Activated T-cell treated with anti-CD3 and anti-CD28 coated beads for 4 hours (primary cell): ENCODE results near the gene PTPRR.

Source experiments
- DNase-seq: peaks from one replicate; pipeline ENCODE4 v3.0.0-alpha.2; 2020

PTPRR gene

DNA sequence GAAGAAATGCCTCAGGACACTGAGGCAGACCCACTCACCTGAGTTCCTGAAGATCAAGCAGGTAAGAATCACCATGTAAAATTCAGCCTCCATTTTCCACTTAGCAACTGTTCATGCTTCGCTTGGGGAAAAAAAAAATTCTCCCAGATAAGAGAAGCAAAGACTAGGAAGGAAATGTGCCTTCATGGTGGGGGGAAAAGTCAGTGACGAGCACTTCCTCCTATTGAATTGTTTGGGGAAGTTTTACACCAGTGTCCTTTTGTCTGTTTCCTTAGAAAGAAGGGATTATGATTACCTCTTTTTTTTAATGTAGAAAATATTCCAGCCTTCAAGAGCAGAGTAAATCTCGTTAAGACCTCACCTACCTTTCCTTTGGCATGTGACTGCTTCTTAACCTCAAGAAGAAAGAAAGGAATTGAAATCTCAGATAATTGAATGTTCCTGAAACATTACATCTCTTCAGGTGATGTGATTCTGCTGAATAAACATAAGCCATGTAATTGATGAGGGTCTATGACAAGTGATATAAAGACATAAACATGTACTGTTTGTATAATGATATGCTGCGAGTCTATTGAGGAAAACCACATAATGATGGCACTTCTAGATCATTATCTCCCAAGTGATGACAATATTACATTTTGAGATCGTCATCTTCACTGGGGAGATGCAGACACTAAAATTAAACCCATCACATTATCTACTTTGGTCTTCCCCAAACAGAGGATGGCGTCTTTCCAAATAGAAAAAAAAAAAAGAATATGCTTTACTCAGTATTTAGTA lies 283.0 kb downstream of the PTPRR start, which contains the start of gene PTPRB:
Gene PTPRB, minus strand, starts transcription at position 127 of the 783 bp plus-strand sequence. Its CDS starts 34 bp downstream, at position 93.
- no peak for DNase-seq

- DNase-seq: no peak
Observed at GRCh38 chr12:70635755-70636154, 284.8 kb downstream of the PTPRR start.

DNA sequence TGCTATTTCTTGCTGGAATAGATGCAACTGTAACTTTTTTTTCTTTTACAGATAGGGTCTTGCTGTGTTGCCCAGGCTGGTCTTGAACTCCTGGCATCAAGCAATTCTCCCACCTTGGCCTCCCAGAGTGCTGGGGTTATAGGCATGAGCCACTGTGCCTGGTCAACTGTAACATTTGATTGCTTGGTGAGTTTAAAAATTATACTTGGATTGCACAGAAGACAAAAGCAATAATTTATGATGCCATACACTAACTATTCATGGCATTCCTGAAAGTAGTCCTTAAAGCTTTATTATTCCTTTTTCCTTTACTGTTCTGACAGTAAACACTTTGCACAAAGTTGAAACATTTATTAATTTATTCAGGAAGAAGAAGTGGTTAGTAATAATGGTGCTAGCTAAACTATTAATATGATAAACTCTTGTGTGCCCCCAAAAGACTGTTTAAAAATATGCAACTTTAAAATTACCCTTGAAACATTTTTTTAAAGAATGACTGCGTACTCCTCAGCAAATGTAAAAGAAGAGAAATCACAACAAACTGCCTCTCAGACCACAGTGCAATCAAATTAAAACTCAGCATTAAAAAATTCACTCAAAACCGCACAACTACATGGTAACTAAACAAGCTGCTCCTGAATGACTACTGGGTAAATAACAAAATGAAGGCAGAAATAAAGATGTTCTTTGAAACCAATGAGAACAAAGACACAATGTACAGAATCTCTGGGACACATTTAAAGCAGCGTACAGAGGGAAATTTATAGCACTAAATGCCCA lies 291.6 kb downstream of the PTPRR start:
- DNase-seq: no peak

DNA sequence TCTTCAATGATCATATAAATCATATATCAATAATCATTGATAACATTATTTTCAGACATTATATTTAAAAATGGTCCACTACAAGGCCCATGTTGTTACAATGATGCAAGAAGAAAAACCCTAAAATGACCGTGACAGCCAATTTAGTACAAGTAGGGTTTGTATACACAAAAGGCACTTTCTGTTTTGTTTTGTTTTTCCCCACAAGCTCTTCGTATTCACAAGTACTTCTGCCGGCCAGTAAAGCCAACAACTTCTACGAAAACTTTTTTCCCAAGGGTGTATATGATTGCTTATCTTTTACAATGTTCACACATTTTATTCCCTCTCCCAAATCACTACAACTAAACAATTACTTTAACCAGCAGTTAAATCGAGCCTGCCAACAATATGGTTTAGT lies 292.9 kb downstream of the PTPRR start:
- no peak for DNase-seq

GRCh38 chr12:70626180-70626579 lies 294.4 kb downstream of the PTPRR start:
- DNase-seq: no peak

GRCh38 chr12:70619471-70620152 lies 300.9 kb downstream of the PTPRR start:
- DNase-seq: no peak

DNA sequence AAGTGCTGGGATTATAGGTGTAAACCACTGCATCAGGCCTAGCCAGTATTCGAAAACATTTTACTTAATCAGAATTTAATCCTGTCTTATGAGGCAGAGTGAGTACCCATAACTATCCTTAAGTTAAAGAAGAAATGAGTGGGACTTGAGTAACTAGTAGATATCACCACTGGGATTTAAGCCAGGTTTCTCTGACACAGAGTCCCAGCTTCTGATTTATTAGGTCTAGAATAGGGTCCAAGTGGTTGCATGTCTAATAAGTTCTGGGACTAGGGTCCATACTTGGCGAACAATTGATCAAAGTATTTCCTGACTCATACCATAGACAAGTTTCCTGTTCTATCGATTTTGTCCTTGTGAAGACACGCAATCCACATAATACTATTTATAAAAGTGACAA lies 302.2 kb downstream of the PTPRR start:
- DNase-seq: no peak

DNA sequence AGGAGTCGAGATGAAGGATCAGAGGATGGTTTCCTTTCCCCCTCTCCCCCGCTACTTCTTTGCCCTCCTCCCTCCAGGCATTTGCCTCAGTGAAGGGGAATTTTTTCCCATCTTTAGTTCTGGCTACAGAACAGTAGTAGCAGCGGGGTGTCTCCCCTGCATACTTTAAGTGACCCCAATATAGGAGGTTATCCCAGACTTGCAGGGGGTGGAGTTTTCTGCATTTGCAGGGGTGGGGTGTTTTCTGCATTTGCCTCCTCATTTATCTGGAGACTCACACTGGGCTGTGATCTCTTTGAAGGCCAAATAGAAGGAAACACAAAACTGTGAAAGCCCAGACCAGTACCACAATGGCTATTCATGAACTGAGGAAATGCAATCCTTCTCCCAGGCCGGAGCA lies 303.1 kb downstream of the PTPRR start:
- DNase-seq: no peak

DNA sequence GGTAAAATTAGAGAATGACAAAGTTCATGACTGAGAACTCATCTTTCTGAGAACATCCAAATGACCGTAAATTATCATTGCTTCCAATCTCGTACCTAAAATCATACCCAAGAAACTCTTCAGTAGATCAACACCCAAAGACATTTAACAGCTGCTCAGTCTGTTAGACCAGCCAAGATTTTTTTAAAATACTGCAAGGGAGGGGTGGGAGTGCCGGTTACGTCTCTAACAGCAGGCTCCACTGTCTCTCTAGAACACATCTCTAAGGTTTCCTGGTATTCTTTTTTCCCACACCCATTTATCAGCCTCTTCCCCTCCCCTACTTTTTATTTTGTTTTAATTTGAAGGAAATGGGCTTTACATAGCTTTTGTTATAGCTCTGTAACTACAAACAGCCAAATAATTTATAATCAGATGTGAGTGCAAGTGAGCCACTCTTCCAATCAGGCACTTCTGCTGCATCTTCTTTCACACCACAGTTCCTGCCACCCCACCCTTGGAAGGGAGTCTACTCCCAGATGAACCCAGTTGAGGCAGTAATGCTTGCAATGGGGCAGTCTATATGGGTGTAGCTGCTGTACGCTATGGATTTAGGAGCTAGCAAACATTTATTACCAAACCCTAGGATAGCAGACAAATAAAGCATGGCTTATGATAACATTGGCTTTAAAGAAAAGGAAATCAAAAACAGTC lies 305.2 kb downstream of the PTPRR start:
- no peak for DNase-seq

GRCh38 chr12:70609739-70610491 lies 310.6 kb downstream of the PTPRR start:
- no peak for DNase-seq

DNA sequence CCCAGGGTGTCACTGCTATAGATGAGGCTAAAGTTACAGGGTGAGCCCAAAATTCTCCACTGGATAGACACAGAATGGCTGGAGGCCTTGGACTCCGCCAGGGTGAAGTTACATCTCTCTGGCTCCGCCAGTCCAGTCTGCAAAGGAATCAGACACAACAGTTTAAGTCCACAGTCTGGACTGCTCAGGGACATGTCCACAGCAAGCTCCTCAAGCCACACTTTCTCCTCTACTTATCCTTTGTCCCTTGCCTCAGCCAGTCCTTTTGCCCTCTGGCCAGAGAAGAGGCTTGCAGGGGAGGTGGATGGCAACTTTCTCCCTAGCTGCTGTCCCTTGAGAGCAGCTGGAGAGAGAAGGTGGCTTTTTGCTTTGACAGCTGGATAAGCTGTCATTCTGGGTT lies 311.3 kb downstream of the PTPRR start:
- DNase-seq: no peak

DNA sequence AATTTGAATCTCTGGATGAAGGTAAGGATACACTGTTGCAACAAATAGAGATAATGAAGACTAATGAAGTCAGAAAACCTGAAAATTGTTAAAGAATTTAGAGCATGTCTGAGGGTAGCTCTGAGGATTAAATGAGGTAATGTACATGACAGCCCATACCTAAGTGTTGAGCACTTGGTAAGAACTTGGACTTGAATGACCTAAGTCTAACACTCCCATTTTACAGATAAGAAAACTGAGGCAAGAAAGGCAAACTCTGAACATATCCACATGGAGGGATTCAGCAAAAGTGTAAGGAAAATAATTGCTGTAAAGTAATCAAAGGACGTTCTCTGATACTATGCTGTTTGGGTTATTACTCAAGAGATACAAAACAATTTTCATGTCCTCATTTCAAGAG lies 312.4 kb downstream of the PTPRR start:
- no peak for DNase-seq

- DNase-seq: no peak
Observed at GRCh38 chr12:70607107-70607506, 313.4 kb downstream of the PTPRR start.

DNA sequence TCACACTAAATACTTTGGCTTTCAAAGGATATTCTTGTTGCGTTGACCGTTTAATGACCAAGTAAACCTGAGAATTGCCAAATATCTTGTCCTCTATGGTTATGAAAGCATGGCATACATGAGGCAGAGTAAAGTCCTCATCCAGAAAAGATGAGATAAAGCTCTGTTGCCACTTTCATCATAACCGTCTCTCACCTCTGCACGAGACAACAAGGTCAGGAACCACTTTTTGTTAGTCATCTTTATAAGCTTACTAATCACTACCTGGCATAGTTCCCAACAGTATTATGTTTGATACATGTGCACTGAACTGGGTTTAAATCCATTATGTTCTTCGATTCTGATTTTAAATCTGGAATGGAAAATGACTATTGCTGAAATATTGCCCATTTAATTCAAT lies 314.6 kb downstream of the PTPRR start:
- DNase-seq: no peak

GRCh38 chr12:70604662-70605061 lies 315.9 kb downstream of the PTPRR start:
- no peak for DNase-seq

- DNase-seq: no peak
Observed at GRCh38 chr12:70603044-70603443, 317.5 kb downstream of the PTPRR start.

DNA sequence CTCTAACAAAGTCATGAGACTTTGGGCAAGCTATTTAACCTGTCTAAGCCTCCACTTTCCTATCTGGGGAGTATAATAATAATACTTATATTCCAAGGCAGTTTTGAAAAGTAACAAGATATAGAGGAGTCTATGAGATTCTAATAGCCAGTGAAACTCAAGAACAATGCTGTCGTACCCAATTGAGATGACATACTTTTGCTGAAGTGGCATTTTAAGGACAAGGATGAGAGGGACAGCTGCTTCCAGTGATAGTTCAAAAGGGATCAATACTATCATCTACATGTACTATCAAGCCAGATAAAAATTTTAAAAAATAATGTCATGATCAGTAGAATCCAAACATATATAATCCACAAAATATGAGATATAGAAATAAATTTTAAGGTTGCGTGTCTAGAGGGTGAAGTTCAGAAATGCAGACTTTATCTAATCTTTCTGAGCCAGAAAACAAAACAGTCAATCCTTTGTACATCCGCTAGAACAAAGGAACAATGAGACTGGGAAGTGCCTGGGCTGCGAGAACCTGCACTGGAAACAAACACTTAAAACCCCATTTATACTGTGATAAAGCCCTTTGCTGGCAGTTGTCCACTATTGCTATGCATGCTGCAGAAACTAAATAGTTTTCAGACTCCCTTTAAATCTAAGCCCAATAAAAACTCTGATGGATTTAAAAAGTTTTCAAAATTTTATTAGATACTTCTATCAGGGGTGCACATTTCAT lies 321.9 kb downstream of the PTPRR start:
- DNase-seq: no peak

DNA sequence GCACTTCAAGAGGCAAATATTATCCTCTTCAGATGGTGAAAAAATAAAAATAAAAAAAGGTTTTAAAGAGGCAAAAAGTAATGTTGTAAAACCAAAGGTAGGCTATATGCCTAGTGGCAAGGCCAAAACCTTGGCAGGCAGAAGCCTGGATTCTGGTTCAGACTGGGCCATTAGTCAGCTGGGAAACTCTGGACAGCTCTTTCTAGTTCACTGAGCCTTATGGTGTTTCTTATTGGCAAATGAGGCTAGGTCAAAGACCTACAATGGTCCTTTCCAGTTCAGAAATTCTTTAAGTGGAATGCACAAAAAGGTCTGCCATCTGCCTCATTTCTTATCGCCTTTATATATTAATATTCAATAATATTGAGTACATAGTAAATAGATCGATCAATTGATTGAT lies 327.9 kb downstream of the PTPRR start:
- no peak for DNase-seq

GRCh38 chr12:70590549-70591226 lies 329.9 kb downstream of the PTPRR start:
- no peak for DNase-seq

DNA sequence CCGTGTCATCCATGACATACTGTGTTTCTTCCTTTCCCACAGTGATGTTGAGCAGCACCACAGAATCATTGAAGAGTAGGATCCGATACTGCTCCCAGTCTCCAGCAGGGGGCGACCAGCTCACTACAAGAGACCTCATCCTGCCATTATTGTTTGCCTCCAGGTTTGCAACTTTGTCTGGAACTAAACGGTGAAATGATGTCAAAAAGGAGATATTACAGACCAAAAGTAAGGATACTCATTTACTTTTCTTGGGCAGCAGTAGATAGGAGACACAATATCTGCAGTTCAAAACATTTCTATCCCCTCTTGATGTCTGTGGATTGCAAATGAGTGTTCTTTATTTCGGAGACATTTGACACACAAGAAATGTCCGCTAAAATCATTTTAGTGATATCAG lies 330.5 kb downstream of the PTPRR start:
- peak; percentile 17 for DNase-seq
